T-helper 2 cell treated with Interferon-gamma antibody and Interleukin-4, amounts not matched to agents 100 ng/mL and 5 ng/mL, for 36 hours (primary cell): ENCODE measurements around the gene TJP3. TPM values are rescaled to one million over a fixed set of nuclear protein-coding genes. Genes with fewer than 3 reads are reported as not detected.

Experiments used
- intact Hi-C: fragments of 100-400 bp; cut with micrococcal nuclease; formaldehyde crosslinking; loops from one replicate; pipeline ENCODE4 v1.15.1; 2023
- total RNA-seq: library from RNA; stranded (reverse); gene quantifications from 2 replicates; pipeline ENCODE4 v1.2.3, GENCODE V29; 2022

The TJP3 gene
- total RNA-seq, 1 donor from 2014 or later = 1.2 TPM

DNA sequence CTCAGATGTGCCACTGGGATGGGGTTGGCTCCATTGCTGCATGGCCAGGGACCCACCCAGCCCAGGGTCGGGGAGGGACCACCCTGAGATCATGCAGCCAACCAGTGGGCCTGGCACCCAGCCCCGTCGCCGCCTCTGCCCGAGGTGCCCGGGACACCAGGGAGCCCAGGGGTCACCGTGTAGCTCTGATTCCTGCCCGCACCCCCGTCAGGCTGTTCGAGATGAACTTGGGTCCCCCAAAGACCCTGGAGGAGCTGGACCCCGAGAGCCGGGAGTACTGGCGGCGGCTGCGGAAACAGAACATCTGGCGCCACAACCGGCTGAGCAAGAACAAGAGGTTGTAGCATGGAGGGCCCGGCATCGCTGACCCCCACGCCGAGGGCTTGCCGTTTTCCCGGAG lies 58.9 kb downstream of the TJP3 start:
- intact Hi-C loops = no loop called here

DNA sequence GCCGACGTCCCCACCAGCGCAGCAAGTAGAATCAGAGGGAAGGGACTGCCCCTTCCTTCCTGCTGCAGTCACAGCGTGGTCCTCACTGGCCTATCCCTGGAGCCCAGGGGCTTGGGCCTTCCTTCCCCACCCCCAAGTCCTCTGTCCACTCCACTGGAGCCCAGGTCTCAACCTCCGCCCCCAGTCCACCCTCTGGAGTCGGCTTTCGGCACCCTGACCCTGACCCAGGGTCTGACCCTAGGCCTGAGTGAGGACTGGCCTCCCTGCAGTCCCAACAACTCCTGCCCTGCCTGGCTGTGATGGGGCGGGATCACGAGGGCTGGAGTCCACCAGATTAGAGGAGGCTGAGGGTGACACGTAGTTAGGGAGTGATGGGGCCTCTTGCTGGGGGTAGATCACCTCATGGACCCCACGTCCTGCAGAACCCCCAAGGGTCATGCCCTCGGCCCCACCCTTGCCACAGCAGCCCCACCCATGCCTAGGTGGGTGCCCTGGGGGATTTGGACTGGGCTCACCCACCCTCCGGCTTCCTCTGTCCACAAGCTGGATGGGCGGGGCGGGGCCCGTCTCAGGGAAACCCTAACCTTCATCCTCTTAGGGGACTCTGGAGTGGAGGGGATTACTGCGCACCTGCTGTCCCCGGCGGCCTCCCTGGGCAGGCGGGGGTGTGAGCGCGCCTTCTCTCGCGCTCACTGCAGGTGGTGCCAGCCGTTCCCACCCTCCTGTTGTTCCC lies 60.0 kb downstream of the TJP3 start:
- intact Hi-C loops = no loop called here

DNA sequence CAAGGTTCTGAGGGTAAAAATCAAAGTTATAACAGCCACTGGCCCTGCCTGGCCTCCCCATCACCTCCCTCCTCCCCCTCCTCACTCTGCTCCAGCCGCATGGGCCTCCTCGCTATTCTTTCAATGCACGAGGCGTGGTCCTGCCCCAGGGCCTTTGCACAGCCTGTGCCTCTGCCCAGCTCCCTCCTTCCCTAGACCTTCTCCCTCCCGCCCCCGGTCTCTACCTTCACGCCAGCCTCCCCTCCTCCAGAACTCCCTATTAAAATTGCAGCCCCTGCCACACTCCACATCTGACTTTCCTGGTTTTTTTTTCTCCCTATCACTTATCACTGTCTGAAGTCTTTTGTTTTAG lies 60.5 kb downstream of the TJP3 start:
- intact Hi-C loops = no loop called here

DNA sequence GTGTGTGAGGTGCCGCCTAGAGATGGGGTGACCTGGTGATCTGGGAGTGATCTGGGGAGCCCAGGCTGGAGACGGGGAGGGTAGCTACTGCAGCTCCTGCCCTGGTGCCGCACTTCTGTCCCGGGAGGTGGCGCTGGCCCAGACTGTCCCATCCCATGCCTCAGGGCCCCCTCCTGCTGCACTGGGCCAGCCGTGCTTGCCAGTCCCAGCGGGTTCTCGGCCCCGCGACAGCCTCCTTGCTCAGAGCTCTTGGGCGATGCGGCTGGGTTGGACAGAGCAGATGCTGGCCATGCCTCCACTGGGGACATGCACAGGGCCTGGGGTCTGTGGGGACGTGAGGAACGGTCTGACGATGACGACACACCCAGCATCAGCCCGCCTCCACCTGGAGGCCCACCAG lies 61.3 kb downstream of the TJP3 start:
- intact Hi-C loops = no loop called here

DNA sequence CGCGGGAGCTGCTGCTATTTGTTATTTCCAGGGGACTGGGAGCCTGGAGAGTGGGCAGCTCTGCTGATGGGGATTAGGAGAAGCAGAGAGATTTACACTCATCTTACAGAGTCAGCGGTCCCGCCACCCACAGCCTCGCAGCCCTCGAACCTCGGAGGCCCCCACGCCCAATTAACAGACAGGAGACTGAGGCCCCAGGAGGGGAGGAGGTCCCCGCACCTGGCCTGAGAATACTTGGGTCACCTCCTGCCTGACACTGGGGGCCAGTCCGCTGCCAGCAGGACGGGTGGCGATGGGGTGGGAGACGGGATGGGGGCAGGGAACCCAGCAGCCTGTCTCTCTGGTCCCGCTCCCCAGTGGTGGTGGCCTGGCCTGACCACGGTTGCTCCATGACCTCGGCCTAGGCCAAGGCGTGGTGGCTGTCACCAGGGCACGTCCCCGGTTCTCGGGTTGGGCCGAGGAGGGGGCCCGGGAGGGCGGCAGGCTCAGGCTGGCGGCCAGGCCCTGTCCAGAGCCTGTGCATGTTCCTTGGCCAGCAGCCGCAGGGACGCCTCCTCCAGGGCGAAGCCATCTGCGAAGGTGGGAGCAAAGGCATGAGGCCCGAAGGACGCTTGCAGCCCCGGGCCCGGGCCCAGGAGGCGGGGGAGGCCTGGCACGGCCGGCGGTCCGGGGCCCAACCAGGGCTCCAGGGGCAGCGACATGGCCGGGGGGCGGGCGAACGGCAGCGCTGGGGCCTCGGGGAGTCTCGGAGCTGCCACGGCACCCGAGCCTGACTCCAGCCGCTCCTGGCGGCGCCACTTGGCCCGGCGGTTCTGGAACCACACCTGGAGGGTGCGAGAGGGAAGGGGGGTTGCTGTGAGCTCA lies 62.2 kb downstream of the TJP3 start:
- intact Hi-C loops = no loop called here

DNA sequence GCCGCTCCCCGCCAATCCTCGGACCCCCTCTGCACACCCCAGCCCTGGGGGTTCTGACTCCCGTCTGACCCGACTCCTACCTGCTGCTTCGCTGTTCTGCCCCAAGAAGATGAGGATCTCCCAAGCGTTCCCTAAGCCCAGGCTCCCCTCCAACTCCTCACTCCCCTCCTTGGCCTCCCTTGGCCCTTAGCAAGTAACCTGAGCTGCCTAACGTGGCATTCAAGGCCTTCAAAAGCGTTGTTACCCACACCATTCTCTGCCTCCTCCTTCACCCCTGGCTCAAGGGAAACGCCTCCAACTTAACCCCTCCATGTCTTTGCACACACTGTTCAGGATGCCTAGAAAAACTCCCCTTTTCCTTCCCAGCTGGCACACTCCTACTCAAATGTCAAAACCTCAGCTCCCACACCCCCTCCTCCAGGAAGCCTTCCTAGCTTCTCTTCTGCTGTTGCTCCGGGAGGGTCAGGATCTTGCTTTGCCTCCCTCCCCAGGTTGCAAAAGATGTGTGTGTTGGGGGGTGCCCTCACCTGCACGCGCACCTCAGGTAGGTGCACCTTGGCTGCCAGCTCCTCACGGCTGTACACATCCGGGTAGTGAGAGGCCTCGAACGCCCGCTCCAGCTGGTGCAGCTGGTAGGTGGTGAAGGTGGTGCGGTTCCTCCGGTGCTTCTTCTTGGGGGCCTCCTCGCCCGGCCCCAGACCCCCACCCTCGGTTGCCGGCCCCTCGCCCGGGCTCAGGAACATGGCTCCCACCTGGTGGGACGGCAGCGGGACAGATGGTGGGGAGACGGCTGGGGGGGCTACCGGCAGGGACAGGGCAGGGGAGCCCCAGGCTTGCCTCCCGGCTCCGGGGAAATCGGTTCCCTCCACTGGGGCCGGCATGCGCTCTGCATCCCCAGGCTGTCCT lies 63.1 kb downstream of the TJP3 start:
- intact Hi-C loops = no loop called here

DNA sequence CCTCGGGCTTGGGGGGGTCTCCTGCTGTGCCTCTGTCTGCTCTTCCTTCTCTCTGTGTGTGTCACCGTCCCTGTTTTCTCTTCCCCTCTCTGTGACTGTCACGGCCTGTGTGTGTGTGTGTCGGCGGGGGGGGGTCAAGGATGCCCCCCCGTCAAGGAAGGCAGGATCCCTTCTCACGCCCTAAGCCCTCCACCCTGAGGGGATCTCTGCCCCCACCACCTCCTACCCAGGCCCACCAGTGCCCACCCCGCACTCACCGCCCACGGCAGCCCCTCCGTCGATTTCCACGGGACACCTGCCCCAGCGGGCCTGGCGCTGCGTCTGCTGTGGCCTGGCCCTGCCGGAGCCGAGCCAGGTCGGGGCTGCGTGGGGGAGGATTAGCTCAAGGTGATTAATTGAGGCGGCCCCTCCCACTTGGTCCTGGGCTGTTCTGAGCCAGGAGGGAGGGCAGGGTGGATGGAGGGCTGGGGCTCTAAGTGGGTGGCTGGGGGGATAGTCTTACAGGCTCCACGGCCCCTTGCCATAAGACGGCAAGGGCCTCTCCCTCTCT lies 63.8 kb downstream of the TJP3 start, which contains the start of gene RAX2:
Gene RAX2, minus strand, starts transcription at position 323 of the 550 bp plus-strand sequence. CDS start 486 bp downstream, outside the sequence.
- intact Hi-C loops = no loop called here

DNA sequence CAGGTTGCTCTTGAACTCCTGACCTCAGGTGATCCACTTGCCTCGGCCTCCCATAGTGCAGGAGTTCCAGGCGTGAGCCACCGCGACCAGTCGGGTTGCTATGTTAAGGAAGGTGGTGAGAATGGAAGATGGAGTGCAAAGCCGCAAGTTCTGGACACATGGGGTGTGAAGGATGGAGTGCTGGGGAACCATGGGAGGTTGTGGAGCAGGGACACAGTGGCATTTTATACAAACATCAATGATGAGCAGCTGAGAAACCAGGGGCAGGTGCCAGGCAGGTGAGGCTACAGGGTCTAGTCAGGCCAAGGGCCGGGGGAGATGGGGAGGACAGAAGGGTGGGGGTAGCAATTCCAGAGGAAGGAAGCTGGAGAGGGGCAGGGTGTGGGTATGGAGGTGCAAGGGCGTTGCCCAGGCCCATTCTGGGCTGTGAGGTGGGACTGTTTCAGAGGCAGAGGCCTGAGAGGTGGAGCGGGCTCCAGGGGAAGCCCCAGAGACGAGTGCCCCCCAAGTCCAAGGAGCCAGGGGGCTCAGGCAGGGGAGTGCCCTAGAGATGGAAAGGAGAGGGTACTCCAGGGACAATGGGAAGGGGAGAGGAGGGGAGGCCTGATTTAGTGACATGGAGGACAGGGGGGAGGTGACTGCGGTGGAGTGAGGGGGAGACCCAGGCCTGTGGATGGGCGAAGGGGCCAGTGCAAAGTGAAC lies 65.8 kb downstream of the TJP3 start:
- intact Hi-C loops = no loop called here

DNA sequence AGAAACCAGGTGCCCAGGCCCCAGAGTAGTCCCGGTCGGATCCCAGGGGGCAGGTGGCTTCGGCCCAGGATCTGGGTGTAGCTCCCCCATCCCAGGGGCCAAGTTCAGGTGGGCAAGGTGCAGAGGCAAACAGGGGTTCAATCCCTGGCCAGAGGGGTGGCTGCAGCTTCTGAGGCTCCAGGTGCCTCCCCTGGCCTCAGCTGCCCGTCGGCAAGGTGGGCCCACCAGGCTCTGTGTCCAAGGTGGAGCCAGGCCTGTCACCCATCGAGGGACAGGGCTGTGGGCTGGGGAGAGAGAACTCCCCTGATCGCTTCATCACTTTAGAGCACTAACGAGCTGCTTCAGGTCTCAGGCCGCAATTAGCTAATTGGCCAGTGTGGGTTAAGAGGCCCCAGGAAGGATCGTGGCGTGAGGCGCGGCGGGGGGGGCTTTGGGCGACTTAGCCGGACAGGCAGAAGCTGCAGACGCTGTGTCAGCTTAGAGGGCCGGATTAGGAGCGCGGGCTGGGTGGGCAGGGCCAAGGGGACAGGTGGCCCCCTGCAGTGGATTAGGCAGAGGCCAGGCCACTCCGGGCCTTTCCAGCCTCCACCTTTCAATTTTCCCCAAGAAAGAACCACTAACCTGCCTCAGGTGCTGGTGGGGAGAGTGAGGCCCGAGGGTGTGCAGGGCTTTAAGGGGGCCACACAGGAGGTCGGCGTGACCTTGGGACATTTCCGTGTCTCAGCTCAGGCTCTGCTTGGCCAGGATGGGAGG lies 66.6 kb downstream of the TJP3 start:
- intact Hi-C loops = no loop called here

DNA sequence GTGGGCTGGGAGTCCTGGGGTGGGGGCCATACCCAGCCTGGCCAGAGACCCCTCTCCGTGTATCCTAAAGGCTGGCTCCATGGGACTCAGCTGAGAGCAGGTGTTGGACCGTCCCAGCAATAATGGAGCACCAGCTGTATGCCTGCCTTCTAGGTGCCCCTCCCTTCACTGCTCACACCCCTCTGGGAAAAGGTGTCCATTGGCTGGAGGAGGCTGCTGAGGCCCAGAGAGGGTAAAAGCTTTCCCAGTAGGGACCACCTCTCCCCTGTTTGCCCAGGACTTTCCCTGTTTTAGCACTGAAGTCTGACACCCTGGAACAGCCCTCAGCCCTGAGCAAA lies 67.2 kb downstream of the TJP3 start:
- intact Hi-C loops = no loop called here

DNA sequence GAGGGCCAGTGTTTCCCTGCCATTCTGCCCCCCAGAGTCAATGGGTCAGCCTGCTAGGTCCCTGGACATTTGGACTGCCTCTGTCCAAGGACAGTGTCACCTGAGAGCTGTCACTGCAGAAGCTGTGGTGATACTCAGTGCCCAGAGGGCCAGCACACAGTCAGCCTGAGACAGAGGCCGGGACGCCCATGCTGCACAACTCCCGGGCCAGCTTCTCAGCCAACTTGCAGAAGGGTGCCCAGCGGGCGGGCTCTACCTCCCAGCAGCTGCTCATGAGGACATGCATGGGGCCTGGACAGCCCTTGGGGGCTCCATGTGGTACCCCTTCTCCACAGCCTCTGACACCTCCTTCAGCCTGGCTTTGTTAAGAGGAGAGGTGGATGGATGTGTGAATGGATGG lies 67.6 kb downstream of the TJP3 start:
- intact Hi-C loops = no loop called here

DNA sequence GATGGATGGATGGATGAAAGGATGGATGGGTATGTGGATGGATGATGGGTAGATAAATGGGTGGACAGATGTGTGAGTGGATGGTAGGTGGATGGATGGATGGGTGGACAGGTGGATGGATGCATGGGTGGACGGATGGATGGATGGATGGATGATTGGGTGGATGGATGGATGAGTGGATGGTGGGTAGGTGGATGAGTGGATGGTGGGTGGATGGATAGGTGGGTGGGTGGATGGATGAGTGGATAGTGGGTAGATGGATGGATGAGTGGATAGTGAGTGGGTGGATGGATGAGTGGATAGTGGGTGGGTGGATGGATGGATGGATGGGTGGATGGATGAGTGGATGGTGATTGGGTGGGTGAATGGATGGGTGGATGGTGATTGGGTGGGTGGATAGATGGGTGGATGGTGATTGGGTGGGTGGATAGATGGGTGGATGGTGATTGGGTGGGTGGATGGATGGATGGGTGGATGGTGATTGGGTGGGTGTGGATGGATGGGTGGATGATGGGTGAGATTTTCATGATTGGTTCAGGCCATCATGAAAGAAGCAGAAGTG lies 68.4 kb downstream of the TJP3 start:
- intact Hi-C loops = no loop called here

DNA sequence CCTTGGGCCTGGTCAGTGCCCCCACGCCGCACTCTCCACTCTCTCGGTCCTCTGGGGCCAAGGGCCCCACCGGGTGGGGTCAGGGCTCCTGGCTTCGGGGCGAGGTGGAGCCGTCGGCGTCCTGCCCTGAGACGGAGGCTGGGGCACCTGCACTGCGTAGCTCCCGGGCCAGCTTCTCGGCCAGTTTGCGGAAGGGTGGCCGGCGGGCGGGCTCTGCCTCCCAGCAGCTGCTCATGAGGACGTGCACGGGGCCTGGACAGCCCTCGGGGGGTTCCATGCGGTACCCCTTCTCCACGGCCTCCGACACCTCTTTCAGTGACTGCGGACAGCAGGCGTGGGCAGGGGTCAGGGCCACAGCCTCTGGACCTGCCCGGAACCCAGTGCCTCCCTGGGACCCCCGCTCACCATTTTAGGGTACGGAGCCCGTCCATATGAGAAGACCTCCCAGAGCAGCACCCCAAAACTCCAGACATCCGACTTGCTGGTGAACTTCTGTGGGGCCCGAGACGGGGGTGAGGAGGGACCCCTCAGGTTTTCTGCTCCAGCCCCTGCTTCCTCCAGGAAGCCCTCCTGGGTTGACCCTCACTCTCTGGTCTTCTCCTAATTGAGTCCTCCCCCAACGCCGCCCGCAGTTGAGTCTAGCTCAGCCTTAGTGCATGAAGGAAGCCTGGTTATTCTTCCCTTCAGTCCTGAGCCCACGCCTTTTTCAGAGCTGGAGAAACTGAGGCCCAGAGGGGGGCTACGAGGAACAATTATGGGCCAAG lies 70.1 kb downstream of the TJP3 start:
- intact Hi-C loops = no loop called here

DNA sequence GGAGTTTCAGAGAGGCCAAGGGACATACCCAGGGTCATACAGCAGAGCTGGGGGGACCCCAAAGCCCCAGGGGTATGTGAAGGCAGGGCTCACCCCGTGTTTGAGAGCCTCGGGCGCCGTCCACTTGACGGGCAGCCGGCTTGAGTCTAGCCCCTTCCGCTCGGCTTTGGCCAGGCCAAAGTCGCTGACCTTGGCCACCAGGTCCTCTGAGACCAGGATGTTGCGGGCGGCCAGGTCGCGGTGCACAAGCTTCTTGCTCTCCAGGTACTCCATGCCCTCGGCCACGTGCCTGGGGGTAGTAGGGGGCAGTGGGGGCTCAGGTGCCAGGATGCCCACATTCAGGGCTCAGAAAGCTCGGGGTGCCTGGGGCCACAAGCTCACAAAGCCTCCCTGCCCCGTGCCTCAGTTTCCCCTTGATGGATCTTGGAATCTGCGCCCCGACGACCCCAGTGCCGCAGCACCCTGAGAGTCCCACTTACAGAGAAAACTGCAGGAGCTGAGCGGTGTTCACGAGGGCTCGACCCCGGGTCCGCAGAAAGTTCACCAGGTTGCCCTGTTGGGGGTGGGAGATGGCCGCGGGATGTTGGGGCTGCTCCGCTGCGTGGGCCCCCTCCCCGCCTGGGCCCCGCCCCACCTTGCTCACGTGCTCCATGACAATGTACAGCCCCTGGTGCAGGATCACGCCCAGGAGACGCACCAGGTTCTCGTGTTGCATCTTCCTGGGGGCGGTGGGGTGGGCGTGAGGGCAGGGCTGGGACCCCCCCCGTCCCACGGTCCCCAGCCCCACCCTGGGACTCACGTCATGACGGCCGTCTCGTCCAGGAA lies 70.9 kb downstream of the TJP3 start:
- intact Hi-C loops = no loop called here

DNA sequence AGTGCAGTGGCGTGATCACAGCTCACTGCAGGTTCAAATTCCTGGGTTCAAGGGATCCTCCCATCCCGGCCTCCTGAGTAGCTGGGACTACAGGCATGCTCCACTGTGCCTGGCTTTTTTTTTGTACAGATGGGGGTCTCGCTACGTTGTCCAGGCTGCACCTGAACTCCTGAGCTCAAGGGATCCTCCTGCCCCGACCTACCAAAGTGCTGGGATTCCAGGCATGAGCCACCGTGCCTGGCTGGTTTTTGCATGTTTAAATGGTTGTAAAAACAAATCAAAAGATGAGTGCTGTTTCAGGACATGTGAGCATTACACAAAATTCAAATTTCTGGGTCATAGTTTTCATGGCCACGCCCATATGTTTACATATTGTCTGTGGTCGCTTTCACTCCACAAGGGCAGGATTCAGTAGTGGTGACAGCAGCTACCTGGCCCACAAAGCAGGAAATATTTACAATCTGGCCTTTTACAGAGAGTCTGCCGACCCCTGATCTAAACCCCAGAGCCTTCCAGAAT lies 72.7 kb downstream of the TJP3 start:
- intact Hi-C loops = no loop called here

DNA sequence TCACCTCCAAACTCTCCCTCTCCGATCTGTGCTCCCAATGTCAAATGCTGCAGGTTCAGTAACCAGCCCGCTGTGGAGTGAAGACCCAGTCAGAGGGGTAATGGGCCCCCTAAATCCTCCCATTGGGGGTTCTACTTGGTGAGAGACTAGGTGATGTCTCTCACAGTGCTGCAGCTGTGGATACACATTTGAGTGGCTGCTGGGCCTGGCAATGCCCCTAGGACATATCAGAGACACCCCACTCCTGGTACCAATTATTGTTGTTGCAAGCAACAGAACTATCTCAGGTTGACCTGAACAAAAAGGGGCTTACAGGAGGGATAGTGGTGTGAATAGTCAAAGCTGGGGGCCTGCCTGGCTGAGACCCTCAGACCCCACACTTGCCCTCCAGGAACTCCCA lies 73.4 kb downstream of the TJP3 start:
- intact Hi-C loops = no loop called here

DNA sequence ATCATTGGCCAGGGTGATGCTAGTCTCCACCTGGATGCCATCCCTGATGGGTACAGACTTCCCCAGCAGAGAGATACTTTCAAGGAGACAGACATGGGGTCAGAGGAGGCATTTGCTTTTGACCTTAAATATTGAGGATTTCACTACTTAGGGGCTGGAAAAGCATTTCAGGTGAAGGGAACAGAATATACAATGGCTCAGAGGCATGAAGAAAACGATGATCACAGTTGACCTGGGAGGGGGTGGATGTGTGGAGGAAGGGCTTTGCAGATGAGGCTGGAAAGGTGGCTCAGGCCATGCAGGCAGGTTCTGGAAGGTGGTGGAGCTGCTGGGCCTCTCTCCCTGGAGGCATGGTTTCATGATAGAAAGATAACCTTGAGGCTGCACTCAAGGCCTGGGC lies 74.1 kb downstream of the TJP3 start:
- intact Hi-C loops = no loop called here

DNA sequence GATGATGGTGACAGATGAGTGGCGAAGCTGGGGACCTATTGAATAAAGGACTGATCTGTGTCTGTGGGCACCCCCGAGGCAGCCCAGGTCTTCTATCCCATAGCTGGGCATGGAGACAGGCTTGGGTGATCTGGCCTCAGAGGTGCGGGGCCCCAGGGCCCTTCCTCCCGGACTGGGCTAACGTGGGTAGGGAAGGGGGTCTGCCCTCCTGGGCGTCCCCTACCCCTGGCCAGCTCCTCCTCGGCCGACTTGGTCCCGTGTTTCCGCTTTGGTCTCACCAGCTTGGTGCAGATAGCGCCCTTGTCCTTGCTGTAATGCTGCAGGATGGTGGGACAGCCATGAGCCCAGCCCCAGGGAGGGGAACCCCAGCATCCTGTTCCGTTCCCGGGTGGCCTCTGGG lies 74.7 kb downstream of the TJP3 start:
- intact Hi-C loops = loop anchor here (1.0 kb wide), 1 partner anchor 38 kb away; no protein-coding TSS in a partner anchor
